Ovary (tissue), 9 donors: ENCODE measurements around the gene PTPRA. TPM values are rescaled to one million over a fixed set of nuclear protein-coding genes. Genes with fewer than 3 reads are reported as not detected.

ENCODE experiments used
- DNase-seq, 5 donors: peaks; one replicate each; pipeline ENCODE4 v3.0.0-alpha.2; 2019 to 2020
- H3K27ac ChIP-seq, 2 donors: fragments of 200-600 bp; one replicate each; pipeline versions ENCODE4 v1.5.1 to v1.8.0; 2019 to 2022
- H3K27me3 ChIP-seq: fragments of 200-600 bp; one replicate; pipeline ENCODE4 v1.8.0; 2022
- H3K36me3 ChIP-seq: fragments of 200-600 bp; sonication (generic); one replicate; pipeline ENCODE4 v1.5.1; 2019
- H3K4me1 ChIP-seq: one replicate; pipeline ENCODE4 v1.8.1; 2013; ENCODE audit warnings: mild to moderate bottlenecking, moderate library complexity; ENCODE audit not compliant: insufficient read depth
- H3K4me3 ChIP-seq: fragments of 200-600 bp; sonication (generic); one replicate; pipeline ENCODE4 v1.5.1; 2017
- H3K9me3 ChIP-seq, 2 donors: fragments of 200-600 bp in 1 of 2; sonication (generic) in 1 of 2; one replicate each; pipeline versions ENCODE4 v1.5.1 to v1.8.1; 2013 to 2019; ENCODE audit warnings: mild to moderate bottlenecking in 1 of 2, moderate library complexity in 1 of 2
- EP300 ChIP-seq: sonication (generic); formaldehyde crosslinking; IDR thresholded peaks from one replicate; pipeline ENCODE4 v1.6.1; 2017; ENCODE audit warnings: antibody characterized with exemption
- POLR2A ChIP-seq: fragments of 450-650 bp; IDR thresholded peaks from one replicate; pipeline ENCODE4 v1.6.1; 2017; ENCODE audit warnings: antibody characterized with exemption, mild to moderate bottlenecking, moderate library complexity
- WGBS, 3 donors: extraction: QIAGEN DNeasy Blood & Tissue Kit in 1 of 3; methylation state at CpG; one replicate each; pipeline versions ENCODE4 v1.1.5 to v1.1.7; 2013 to 2017; 5-methylcytosine and 5-hydroxymethylcytosine counted together
- intact Hi-C, 4 donors: fragments of 100-400 bp; cut with DNase I; formaldehyde crosslinking; loops; one replicate each; pipeline versions ENCODE4 v1.11.0 to v1.15.1; 2022 to 2023
- polyA plus RNA-seq, 2 donors: library from polyadenylated mRNA; stranded (reverse); fragments of 200-250 nt in 1 of 2; fragments of 350-450 nt in 1 of 2; fragmentation: Illumina TruSeq in 1 of 2; extraction: RNeasy Lipid Tissue Mini Kit (QIAGEN cat#74804) in 1 of 2; gene quantifications; one replicate each; pipeline ENCODE4 v1.2.3, GENCODE V29; 2013 to 2014
- total RNA-seq, 7 donors: library from RNA; depleted of rRNA in 2 of 7; stranded (reverse); fragments of >200 nt in 2 of 7; fragmentation: NEBNext Ultra II Directional in 3 of 7; extraction: Animal tissue kit (Norgen Biotek cat#: 25700) in 3 of 7; gene quantifications; one replicate each; pipeline versions ENCODE4 v1.1.0 to v1.2.4, GENCODE V29; 2016 to 2023
- TF ChIP-seq, protein P1 (sequence below), 3 donors: fragments of 450-650 bp in 2 of 3; fragments of 200-600 bp in 1 of 3; IDR thresholded peaks; one replicate each; pipeline versions ENCODE4 v1.5.1 to v1.8.0; 2016 to 2022; ENCODE audit warnings: antibody characterized with exemption in 3 of 3, mild to moderate bottlenecking in 1 of 3
- donor health status: DM: no; HTN: no; CAD: no; lungs with moderate emphysema.
- donor health status: DM: no; HTN: no; CAD: no.
- donor health status: Bipolar disorder and iron deficiency.
- donor health status: DM: yes; HTN: yes; CAD: no.
- donor health status: DM: no; HTN: no; CAD: no.
- donor health status: DM: yes; HTN: yes; CAD: no.

Gene PTPRA
- total and polyA plus RNA-seq, 9 donors: 40.7 to 178 (median 71.8) TPM

DNA sequence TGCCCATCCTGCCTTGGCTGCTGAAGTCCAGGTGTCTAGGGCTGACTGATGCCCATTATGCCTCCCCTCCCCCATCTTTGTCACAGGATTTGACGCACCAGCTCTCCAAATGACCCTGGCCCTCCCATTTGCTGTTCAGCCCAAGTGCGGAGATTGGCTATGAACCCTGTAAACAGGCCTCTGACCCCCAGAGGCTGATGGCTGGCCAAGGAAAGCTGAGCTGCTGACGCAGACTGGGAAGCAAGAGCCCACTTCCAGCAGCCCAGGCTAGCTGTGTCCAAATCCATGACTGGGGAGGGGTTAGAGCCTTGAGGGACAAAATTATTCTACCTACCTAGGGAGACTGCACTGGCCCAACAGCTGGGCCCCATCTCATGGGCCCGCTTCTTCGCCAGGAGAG lies 169.3 kb downstream of the PTPRA start:
- H3K9me3 ChIP-seq: no peaks in the 10 kb centered on the region
- H3K27me3 ChIP-seq: no peaks in the 10 kb centered on the region
- intact Hi-C loops: no loop called here
- H3K4me1 ChIP-seq: peaks cover 19% of the 10 kb centered on the region
- DNase-seq: peak; percentile 69 to 83 (median 75)
- TF ChIP-seq POLR2A (no peak), EP300 (no peak)
- TF ChIP-seq, protein P1, sequence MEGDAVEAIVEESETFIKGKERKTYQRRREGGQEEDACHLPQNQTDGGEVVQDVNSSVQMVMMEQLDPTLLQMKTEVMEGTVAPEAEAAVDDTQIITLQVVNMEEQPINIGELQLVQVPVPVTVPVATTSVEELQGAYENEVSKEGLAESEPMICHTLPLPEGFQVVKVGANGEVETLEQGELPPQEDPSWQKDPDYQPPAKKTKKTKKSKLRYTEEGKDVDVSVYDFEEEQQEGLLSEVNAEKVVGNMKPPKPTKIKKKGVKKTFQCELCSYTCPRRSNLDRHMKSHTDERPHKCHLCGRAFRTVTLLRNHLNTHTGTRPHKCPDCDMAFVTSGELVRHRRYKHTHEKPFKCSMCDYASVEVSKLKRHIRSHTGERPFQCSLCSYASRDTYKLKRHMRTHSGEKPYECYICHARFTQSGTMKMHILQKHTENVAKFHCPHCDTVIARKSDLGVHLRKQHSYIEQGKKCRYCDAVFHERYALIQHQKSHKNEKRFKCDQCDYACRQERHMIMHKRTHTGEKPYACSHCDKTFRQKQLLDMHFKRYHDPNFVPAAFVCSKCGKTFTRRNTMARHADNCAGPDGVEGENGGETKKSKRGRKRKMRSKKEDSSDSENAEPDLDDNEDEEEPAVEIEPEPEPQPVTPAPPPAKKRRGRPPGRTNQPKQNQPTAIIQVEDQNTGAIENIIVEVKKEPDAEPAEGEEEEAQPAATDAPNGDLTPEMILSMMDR (IDR thresholded peaks at IDR 0.05): no peak
- peak overlapping the region; percentile 32 to 95 for H3K27ac ChIP-seq
- WGBS, 3 donors: 48 to 55% (median 53%) methylated on average over 5 of the region's 5 CpGs
- H3K36me3 ChIP-seq: no peaks in the 10 kb centered on the region
- H3K4me3 ChIP-seq: no peak overlapping the region

DNA sequence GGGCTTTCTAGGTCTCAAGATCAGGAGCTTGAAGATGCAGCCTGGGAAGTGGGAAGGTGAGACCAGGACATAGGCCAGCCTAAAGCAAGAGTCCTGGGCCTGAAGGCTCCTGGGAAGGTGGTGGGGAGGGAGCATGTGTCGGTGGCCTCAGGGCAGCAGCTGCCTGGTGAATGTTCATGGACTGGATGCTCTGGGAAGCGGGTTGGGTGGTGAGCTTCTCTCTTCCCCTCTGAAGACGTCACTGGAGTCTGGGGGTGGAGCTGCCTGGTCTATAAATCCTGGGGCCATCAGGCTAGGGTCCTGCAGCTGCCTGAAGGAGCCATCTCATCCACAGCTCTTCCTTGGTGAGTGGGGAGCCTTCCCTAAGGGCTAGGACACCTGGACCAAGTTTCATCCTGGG lies 170.0 kb downstream of the PTPRA start, which contains the start of gene GNRH2:
TSS of gene GNRH2 (plus strand) at position 301 of the 400 bp plus-strand sequence. CDS start 793 bp downstream, outside the sequence.
- 68 to 78% (median 78%) methylated on average over 3 of the region's 3 CpGs for WGBS, 3 donors
- no peaks in the 10 kb centered on the region for H3K9me3 ChIP-seq
- no peak for DNase-seq
- H3K4me1 ChIP-seq: peaks cover 19% of the 10 kb centered on the region
- H3K36me3 ChIP-seq: no peaks in the 10 kb centered on the region
- intact Hi-C loops: no loop called here
- TF ChIP-seq POLR2A (no peak), EP300 (no peak)
- TF ChIP-seq, protein P1 (IDR thresholded peaks at IDR 0.05): no peak
- no peaks in the 10 kb centered on the region for H3K27me3 ChIP-seq
- H3K27ac ChIP-seq: peak within 1 kb of the TSS; percentile 32 to 95
- H3K4me3 ChIP-seq: no peak within 1 kb of the TSS

DNA sequence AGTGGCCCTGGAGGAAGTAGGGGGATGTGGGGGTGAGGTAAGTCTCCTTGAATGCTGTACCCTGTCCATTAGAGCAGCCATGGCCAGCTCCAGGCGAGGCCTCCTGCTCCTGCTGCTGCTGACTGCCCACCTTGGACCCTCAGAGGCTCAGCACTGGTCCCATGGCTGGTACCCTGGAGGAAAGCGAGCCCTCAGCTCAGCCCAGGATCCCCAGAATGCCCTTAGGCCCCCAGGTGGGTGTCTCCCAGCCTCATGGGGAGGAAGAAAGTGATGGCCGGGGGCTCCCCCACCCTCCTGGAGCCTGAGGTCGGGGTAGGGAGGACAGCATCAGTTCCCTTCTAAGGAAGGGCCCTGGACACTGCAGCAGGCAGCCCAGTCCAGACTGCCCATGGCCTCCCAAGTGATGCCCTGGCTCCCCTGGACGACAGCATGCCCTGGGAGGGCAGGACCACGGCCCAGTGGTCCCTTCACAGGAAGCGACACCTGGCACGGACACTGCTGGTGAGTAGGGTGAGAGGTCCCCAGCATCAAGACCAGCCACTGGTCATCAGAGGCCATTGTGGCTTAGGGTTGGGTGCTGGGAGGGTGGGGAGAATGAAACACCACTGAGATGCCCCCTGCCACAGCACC lies 171.2 kb downstream of the PTPRA start:
- 91 to 98% (median 97%) methylated on average over 6 to 8 of the region's 8 CpGs for WGBS, 3 donors
- TF ChIP-seq, protein P1 (IDR thresholded peaks at IDR 0.05): no peak
- TF ChIP-seq EP300 (no peak), POLR2A (no peak)
- Histone ChIP-seq H3K9me3 (no peaks in the 10 kb centered on the region), H3K27me3 (no peaks in the 10 kb centered on the region), H3K4me3 (no peak overlapping the region), H3K36me3 (no peaks in the 10 kb centered on the region), H3K4me1 (peaks cover 19% of the 10 kb centered on the region), H3K27ac (peak overlapping the region; percentile 26 to 95)
- intact Hi-C loops: no loop called here
- DNase-seq: peak in 4 of 5 donors; percentile 25 to 47 (median 42)

DNA sequence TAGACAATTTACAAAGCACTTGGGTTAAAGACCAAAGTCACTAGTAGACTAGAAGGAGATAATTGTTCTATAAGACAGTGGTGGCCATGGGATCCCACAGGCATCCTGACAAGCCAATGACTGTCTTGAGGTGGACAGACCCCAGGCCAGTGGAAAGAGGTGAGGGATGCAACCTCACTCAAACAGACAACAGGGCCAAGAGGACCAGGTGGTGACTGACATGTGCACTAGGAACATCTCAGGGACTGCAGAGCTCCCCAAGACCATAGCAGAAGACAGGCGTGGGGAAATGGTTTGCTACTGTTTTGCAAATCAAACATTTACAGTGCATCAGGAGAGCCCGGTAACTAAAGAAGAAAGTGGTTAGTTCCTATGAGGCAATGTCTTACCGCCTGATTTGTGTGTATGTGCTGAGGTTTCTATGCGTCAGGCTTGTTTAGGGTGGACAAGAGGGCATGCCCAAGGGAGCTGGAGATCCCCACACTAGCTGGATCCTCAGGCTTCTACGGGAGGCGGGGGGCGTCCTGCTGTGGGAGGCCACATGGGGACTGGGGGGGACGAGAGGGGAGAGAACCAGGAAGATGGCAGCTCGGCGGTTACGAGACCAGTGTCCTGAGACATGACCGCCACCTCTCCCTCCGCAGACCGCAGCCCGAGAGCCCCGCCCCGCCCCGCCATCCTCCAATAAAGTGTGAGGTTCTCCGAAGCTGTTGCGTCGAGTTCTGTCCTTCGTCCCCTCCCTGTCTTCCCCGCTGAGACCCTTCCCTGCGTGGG lies 171.9 kb downstream of the PTPRA start:
- Histone ChIP-seq H3K27me3 (no peaks in the 10 kb centered on the region), H3K36me3 (no peaks in the 10 kb centered on the region), H3K4me3 (peak overlapping the region; percentile 79), H3K9me3 (no peaks in the 10 kb centered on the region), H3K27ac (peak overlapping the region; percentile 84 to 95), H3K4me1 (peaks cover 19% of the 10 kb centered on the region)
- DNase-seq: no peak
- no peak for TF ChIP-seq POLR2A
- TF ChIP-seq, protein P1 (IDR thresholded peaks at IDR 0.05): no peak
- TF ChIP-seq EP300: no peak
- intact Hi-C loops: loop anchor here in 1 of 4 donors (5.0 kb wide), 1 partner anchor 167 kb away; no protein-coding TSS in a partner anchor
- WGBS, 3 donors: 3 to 6% (median 3%) methylated on average over 15 to 24 of the region's 24 CpGs
